Skeletal muscle satellite cell (primary cell): Measurements from ENCODE around the gene ADSS1.

ENCODE experiments used
- H3K27me3 ChIP-seq: 2 replicates; pipeline ENCODE4 v1.7.0; 2013; ENCODE audit warnings: low read length; ENCODE audit not compliant: control insufficient read depth, insufficient read depth
- H3K36me3 ChIP-seq: 2 replicates; pipeline ENCODE4 v1.7.0; 2013; ENCODE audit warnings: mild to moderate bottlenecking, control low read depth, low read length; ENCODE audit not compliant: insufficient read depth
- H3K4me1 ChIP-seq: 2 replicates; pipeline ENCODE4 v1.7.0; 2013; ENCODE audit warnings: low read length; ENCODE audit not compliant: control insufficient read depth, insufficient read depth
- H3K4me2 ChIP-seq: 2 replicates; pipeline ENCODE4 v1.7.0; 2013; ENCODE audit warnings: mild to moderate bottlenecking, low read length
- H3K4me3 ChIP-seq: 2 replicates; pipeline ENCODE4 v1.7.0; 2013; ENCODE audit warnings: low read length
- H3K9ac ChIP-seq: 2 replicates; pipeline ENCODE4 v1.7.0; 2013; ENCODE audit warnings: mild to moderate bottlenecking, low read depth, low read length, moderate library complexity
- H3K9me3 ChIP-seq: replicated peaks from 2 replicates; pipeline ENCODE4 v1.7.0; 2013; ENCODE audit warnings: mild to moderate bottlenecking, control low read depth, low read length

ADSS1 gene

DNA sequence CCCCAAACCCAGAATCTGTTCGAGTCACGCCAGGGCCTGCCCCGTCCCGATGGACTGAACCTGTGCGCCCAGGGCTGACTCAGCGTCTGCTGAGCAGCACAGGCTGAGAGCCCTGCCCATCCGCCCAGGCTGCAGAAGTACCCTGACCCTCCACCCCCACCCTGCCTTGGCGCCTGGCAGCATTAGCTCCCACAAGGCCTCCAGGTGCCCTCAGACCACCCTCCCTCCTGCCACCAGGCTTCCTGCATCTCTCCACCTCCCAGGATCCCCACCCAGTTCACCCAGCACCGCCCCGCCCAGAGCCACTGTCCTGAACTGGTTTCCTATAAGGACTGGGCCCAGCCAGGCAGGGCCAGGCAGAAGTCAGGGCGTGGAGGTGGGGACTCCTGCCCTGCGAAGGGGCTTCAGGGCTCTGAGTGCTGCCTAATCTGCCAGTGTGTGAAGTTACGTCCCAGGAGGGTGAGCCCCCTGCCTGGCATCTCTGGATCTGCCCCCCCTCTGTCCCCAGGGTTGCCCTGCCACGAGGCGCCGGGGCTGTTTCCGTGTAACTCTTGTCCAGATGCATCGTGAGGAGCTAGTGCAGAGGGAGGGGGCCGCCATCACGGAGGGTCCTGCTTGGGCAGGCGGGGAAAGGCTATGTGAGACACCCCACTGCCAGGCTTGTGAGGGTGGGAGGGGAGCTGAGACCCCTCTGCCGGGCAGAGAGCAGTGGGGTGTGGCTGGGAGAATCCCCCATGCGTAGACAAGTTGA is 9.1 kb downstream of the ADSS1 start:
- Histone ChIP-seq H3K36me3 (no peaks in the 10 kb centered on the region), H3K4me1 (peaks cover 24% of the 10 kb centered on the region), H3K9me3 (no peaks in the 10 kb centered on the region), H3K4me3 (no peak overlapping the region), H3K4me2 (no peak overlapping the region), H3K9ac (no peak overlapping the region), H3K27me3 (no peaks in the 10 kb centered on the region)

DNA sequence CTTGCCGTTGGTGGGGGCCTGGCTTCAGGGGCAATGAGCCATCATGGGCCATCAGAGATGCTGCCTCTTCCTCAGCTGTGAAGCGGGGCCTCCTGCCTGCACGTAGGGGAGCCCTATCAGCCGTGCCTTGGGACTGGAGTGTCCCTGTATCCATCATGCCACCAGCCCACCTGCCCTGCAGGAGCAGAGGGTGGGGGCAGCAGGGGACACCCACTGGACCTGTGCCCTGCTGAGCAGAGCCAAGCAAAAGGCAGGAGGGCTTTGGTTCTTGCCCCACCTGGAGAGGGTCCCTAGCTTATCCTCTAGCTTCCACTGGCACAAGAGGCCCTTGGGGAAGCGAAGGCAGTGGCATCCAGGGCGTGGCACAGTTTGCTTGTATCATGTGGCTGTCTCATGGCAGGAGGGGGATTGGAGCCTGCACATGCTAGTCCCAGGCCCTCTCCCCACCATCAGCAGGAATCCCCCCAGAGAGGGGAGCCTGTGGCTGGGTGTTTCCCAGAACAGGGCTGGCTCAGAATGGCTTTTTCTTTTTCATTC is 10.1 kb downstream of the ADSS1 start:
- H3K9ac ChIP-seq = no peak overlapping the region
- no peaks in the 10 kb centered on the region for H3K9me3 ChIP-seq
- H3K36me3 ChIP-seq = no peaks in the 10 kb centered on the region
- peaks cover 24% of the 10 kb centered on the region for H3K4me1 ChIP-seq
- H3K27me3 ChIP-seq = no peaks in the 10 kb centered on the region
- no peak overlapping the region for H3K4me2 ChIP-seq
- H3K4me3 ChIP-seq = no peak overlapping the region

DNA sequence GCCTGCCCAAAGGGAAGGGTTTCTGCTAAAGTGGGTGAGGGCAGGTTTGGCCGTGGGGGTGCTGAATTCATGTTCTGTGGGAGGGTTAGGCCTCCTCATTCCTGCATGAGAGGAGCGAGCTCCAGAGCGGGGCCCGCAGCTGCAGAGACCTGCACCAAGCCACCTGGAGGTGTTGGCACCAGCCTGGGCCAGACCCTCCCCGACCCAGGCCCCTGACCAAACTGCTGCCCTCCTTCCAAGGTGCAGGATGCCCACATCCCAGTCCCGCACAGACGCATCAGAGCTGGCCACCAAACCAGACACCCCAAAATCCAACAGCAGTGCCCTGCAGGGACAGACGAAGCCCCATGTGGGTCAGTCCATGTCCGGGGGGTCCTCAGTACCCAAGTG is 10.6 kb downstream of the ADSS1 start:
- Histone ChIP-seq H3K36me3 (no peaks in the 10 kb centered on the region), H3K4me1 (peaks cover 24% of the 10 kb centered on the region), H3K9ac (no peak overlapping the region), H3K9me3 (no peaks in the 10 kb centered on the region), H3K27me3 (no peaks in the 10 kb centered on the region), H3K4me2 (no peak overlapping the region), H3K4me3 (no peak overlapping the region)

DNA sequence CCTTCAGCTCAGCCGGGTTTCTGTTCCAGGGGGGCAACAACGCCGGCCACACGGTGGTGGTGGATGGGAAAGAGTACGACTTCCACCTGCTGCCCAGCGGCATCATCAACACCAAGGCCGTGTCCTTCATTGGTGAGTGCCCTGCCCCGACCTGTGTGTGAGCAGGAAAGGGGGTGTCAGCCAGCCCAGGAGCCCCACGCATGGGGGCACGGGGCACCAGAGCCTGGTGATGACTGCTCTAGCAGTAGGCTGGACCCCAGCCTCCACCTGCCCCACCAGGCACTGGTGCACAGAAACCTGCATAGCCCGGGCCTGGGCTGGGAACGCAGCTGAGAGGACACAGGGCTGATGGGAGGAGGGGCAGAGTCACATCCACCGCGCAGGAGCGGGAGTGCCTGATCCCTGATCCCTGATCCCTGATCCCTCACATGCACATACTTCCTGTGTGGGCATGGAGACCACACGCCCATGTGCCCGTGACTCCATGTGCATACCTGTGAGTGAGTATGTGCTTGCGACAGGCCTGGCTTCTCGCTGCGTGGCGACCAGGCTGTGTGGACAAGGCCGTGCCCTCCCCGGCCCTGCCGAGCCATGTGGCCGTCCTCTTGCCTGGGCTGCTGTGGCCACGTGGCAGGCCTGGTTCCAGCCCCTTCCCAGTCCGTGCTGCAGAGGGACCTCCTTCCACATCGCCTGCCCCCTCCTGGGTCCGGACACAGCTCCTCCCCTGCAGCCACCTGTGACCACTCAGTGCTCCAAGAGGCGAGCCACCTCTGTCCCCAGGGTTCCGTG is 11.2 kb downstream of the ADSS1 start:
- no peaks in the 10 kb centered on the region for H3K9me3 ChIP-seq
- H3K4me3 ChIP-seq = no peak overlapping the region
- peaks cover 24% of the 10 kb centered on the region for H3K4me1 ChIP-seq
- no peaks in the 10 kb centered on the region for H3K36me3 ChIP-seq
- H3K27me3 ChIP-seq = no peaks in the 10 kb centered on the region
- H3K4me2 ChIP-seq = no peak overlapping the region
- H3K9ac ChIP-seq = no peak overlapping the region

DNA sequence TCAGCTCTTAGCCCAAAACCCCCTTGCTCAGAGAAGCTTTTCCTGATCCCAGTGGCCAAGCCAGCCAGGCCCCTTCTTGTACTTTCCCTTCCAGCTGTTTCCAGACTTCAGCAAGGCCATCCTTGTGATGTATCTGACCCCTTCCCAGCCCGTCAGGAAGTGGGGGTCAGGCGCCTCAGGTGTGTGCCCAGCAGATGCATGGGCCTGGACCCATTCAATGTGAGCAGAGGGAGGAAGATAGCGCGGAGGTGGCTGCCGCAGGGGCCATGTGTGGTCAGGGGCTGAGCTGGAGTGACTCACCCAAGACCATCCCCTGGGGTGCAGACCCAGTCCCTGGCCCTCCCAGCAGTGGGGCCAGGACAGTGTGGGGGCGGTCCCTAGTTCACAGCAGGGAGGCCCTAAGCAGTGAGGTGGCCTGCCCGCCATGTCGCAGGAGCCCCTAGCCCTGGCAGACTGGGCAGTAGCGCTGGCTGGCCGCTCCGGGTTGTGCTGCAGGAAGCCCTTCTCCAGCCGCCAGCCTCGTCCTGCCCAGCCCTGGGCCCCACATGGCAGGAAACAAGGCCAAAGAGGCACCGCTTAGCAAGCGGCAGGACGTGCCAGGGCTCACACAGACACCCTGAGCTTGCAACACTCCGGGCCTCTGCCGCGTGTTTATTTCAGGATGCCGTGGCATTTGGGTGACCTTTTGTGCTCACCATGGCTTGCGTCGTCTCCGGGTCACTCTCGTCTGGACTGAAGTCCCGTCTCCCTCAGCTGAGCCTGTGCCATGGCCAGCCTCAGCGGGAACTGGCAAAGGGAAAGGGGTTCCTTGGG is 12.0 kb downstream of the ADSS1 start:
- Histone ChIP-seq H3K9ac (peak overlapping the region; percentile 39), H3K4me3 (no peak overlapping the region), H3K27me3 (no peaks in the 10 kb centered on the region)

DNA sequence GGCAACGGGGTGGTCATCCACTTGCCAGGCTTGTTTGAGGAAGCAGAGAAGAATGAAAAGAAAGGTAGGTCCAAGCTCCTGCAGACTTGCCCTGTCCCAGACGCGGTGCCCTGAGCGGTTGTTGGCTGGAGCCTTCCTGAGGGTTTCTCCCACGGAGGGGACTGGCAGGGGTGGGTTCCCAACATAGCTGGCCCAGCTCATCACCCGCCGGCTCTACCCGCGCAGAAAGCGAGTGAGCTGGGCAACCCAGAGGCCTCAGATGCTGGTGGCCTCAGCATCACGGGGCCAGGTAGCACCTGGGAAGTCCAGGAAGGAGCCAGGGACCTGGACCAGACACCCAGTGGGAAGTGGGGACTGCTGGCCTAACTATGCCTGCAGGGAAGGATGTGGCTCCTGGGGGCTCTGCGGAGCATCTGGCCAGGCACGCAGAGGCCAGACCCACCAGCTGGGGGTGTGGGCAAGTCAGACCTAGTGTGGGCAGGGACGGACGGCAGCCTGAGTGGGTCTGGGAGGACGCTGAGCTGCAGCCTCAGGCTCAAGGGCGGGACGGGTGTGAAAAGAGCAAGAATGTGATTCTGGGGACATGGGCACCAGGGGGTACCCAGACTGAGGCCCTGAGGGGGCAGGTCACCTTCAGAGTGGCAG is 14.5 kb downstream of the ADSS1 start:
- Histone ChIP-seq H3K4me2 (no peak overlapping the region), H3K36me3 (no peaks in the 10 kb centered on the region), H3K9ac (no peak overlapping the region), H3K4me3 (no peak overlapping the region), H3K9me3 (no peaks in the 10 kb centered on the region), H3K4me1 (peaks cover 19% of the 10 kb centered on the region), H3K27me3 (no peaks in the 10 kb centered on the region)

More for the DNA sequence above, 12.0 kb downstream of the ADSS1 start:
- H3K36me3 ChIP-seq = no peaks in the 10 kb centered on the region
- no peaks in the 10 kb centered on the region for H3K9me3 ChIP-seq
- H3K4me2 ChIP-seq = peak overlapping the region; percentile 54
- peaks cover 24% of the 10 kb centered on the region for H3K4me1 ChIP-seq

DNA sequence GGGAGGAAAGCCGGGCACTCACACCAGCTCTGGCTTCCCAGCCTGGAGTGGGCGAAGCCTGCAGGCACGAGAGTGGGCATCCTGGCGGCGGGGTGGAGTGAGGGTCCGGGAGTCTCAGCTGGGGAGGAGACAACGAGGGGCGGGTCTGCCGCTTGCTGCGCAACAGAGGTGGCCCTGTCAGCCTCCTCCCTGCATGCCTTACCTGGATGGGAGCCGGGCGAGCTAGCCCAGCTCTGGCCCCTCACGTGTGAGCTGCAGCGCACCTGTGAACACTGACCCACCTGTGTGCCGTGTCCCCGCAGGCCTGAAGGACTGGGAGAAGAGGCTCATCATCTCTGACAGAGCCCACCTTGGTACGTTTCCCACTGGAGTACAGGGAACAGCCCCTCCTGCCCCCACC is 15.0 kb downstream of the ADSS1 start:
- H3K4me2 ChIP-seq = no peak overlapping the region
- H3K9me3 ChIP-seq = no peaks in the 10 kb centered on the region
- H3K36me3 ChIP-seq = no peaks in the 10 kb centered on the region
- peaks cover 22% of the 10 kb centered on the region for H3K4me1 ChIP-seq
- no peak overlapping the region for H3K4me3 ChIP-seq
- no peaks in the 10 kb centered on the region for H3K27me3 ChIP-seq
- no peak overlapping the region for H3K9ac ChIP-seq

DNA sequence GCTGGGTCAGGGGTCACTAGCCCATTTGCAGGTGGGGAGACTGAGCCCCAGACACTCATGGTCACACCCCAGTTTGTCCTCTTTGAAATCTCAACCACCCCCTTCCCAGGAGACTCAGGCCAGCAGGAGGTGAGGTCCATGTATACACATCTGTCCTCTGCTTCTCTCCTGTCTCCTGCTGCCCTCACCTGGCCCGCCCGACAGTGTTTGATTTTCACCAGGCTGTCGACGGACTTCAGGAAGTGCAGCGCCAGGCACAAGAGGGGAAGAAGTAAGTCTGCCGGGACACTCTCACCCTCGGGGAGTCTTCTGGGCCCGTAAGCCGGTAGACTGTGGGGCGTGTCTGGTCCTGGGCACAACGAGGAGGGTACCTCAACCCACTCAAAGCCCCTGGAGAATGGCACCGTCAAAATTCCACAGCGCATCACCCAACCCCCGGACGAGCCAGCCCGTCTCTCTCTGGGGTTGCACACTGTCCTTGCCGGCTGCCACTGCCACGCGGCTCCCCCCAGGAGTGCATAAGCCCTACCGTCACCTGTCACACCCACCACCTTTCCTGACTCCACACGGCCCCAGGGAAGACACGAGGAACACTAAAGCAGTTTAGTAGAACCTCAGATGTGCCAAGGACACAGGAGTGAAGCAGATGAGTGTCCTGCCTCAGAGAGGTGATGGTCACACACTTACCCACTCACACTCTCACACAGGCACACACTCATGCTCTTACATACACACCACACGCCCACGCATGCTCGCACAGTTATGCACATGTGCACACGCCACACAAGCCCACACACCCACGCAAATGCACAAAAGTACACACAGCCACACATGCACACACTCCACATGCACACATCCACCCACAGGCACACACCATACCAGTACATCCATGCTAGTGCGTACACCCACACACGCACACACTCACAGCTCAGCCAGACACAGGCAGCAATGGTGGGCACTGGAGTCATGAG is 15.8 kb downstream of the ADSS1 start:
- Histone ChIP-seq H3K4me3 (no peak overlapping the region), H3K9me3 (no peaks in the 10 kb centered on the region), H3K4me1 (peaks cover 22% of the 10 kb centered on the region), H3K4me2 (no peak overlapping the region), H3K9ac (no peak overlapping the region), H3K36me3 (no peaks in the 10 kb centered on the region), H3K27me3 (no peaks in the 10 kb centered on the region)

DNA sequence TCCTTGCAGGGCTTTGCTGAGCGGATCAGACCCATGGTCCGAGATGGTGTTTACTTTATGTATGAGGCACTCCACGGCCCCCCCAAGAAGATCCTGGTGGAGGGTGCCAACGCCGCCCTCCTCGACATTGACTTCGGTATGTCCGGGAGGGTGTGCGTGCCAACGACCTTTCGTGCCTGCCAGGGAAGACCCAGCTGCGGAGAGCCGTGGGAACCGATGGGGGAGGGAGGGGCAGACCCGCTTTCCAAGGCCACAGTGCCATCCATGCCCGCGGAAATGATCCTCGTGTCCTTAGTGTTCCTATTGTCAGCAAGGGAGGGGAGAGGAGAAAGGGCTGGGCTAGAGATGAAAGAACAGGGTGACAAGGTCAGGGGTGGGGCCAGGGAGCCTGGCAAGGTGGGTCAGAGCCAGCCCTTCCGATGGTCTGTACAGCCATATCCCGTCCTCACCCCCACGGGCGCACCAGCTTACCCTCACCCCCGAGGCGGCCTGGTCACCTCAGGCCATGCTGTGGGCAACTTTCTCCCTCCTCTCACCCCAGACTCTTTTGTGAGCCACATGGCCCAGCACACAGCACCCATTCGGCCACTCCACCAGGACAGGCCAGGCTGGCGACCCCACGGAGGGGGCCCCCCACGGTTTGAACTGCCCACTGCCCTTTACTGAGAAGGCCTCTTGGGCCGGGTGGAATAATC is 17.2 kb downstream of the ADSS1 start:
- Histone ChIP-seq H3K4me3 (no peak overlapping the region), H3K27me3 (no peaks in the 10 kb centered on the region), H3K4me2 (no peak overlapping the region), H3K9me3 (no peaks in the 10 kb centered on the region), H3K4me1 (peaks cover 17% of the 10 kb centered on the region), H3K36me3 (no peaks in the 10 kb centered on the region), H3K9ac (no peak overlapping the region)

DNA sequence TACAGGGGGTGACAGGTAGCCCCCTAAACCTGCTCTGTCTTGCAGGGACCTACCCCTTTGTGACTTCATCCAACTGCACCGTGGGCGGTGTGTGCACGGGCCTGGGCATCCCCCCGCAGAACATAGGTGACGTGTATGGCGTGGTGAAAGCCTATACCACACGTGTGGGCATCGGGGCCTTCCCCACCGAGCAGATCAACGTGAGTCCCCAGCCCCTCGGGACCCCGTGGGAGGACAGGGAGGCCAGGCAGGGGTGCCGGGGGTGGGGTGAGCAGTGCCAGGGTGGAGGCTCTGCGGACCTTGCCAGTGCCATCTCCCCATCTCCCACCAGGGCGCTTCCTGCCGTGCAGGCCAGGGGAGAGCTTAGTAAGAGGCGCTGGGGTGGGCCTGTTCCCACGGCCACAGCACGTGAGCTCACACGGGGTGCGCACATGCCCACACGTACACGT is 17.8 kb downstream of the ADSS1 start:
- H3K4me1 ChIP-seq = peaks cover 19% of the 10 kb centered on the region
- no peaks in the 10 kb centered on the region for H3K27me3 ChIP-seq
- no peak overlapping the region for H3K4me2 ChIP-seq
- no peak overlapping the region for H3K9ac ChIP-seq
- no peaks in the 10 kb centered on the region for H3K36me3 ChIP-seq
- no peaks in the 10 kb centered on the region for H3K9me3 ChIP-seq
- no peak overlapping the region for H3K4me3 ChIP-seq
